Caco-2 (cell line): ENCODE results near the gene COL4A2. TPM values are rescaled to one million over a fixed set of nuclear protein-coding genes. Genes with fewer than 3 reads are reported as not detected.

Experiments used
- BruUV-seq: library from RNA; stranded (reverse); fragments of 400-500 nt; replicated peaks from 2 replicates; lab custom pipeline; 2021; lab: Mats Ljungman, UMichigan
- CTCF ChIA-PET: fragments of 300-600 bp; sonication (Branson Sonifier 250); formaldehyde crosslinking; loops from one replicate; lab custom pipeline; 2022; ENCODE audit warnings: antibody characterized with exemption; lab: Charles Lee
- POLR2A ChIA-PET: fragments of 300-600 bp; sonication (Branson Sonifier 250); formaldehyde crosslinking; loops from one replicate; lab custom pipeline; 2022; ENCODE audit warnings: antibody characterized with exemption; lab: Charles Lee
- DNase-seq, 2 experiments: peaks; one replicate each; pipeline versions ENCODE4 v3.0.0 to v3.0.0-alpha.2; 2020 to 2022
- H3K27me3 ChIP-seq: replicated peaks from 2 replicates; pipeline ENCODE4 v1.6.0; 2011; ENCODE audit warnings: low read length; ENCODE audit not compliant: control insufficient read depth, insufficient read depth
- H3K36me3 ChIP-seq: 2 replicates; pipeline ENCODE4 v1.5.1; 2011; ENCODE audit warnings: low read length; ENCODE audit not compliant: control insufficient read depth, insufficient read depth
- H3K4me1 ChIP-seq: fragments of 250-450 bp; sonication (Bioruptor Pico); 2 replicates; pipeline ENCODE4 v1.5.1; 2020; ENCODE audit warnings: mild to moderate bottlenecking
- H3K4me3 ChIP-seq: 2 replicates; pipeline ENCODE4 v1.5.1; 2011; ENCODE audit warnings: low read depth, mild to moderate bottlenecking, control low read depth, low read length
- H3K9me3 ChIP-seq: fragments of 250-450 bp; sonication (Bioruptor Pico); 2 replicates; pipeline ENCODE4 v1.5.1; 2020; ENCODE audit warnings: mild to moderate bottlenecking, moderate library complexity
- H3K27ac Mint-ChIP-seq: one replicate; pipeline ENCODE4 v1.8.0; 2022; ENCODE audit warnings: mixed read lengths; ENCODE audit not compliant: unreplicated experiment
- H3K27me3 Mint-ChIP-seq: one replicate; pipeline ENCODE4 v1.8.0; 2022; ENCODE audit warnings: mixed read lengths; ENCODE audit not compliant: insufficient read depth, unreplicated experiment
- H3K36me3 Mint-ChIP-seq: one replicate; pipeline ENCODE4 v1.8.0; 2022; ENCODE audit warnings: mild to moderate bottlenecking, mixed read lengths; ENCODE audit not compliant: insufficient read depth, unreplicated experiment
- H3K4me1 Mint-ChIP-seq: one replicate; pipeline ENCODE4 v1.8.0; 2022; ENCODE audit warnings: low read depth, mixed read lengths; ENCODE audit not compliant: unreplicated experiment
- H3K4me3 Mint-ChIP-seq: one replicate; pipeline ENCODE4 v1.8.0; 2022; ENCODE audit warnings: mild to moderate bottlenecking, moderate library complexity, mixed read lengths; ENCODE audit not compliant: unreplicated experiment
- H3K9me3 Mint-ChIP-seq: one replicate; pipeline ENCODE4 v1.8.0; 2022; ENCODE audit warnings: mixed read lengths; ENCODE audit not compliant: unreplicated experiment
- CTCF ChIP-seq, 2 experiments: fragments of 200-600 bp in 1 of 2; IDR thresholded peaks; 1 replicate in 1 of 2; 2 replicates in 1 of 2; pipeline versions ENCODE4 v1.5.1 to v1.8.0; 2011 to 2022; ENCODE audit warnings: antibody characterized with exemption in 1 of 2, control low read depth in 1 of 2, inconsistent platforms in 1 of 2, low read depth in 1 of 2, low read length in 1 of 2, mild to moderate bottlenecking in 1 of 2, moderate library complexity in 1 of 2; ENCODE audit not compliant: insufficient read depth in 1 of 2, severe bottlenecking in 1 of 2, unreplicated experiment in 1 of 2
- intact Hi-C: fragments of 100-400 bp; cut with micrococcal nuclease; formaldehyde crosslinking; loops from one replicate; pipeline ENCODE4 v1.10.0; 2022; ENCODE audit not compliant: unreplicated experiment
- total RNA-seq: library from RNA; stranded (reverse); gene quantifications from 2 replicates; pipeline ENCODE4 v1.2.3, GENCODE V29; 2022

COL4A2 gene
- total RNA-seq, 1 experiment from 2014 or later: 19.2 TPM

DNA sequence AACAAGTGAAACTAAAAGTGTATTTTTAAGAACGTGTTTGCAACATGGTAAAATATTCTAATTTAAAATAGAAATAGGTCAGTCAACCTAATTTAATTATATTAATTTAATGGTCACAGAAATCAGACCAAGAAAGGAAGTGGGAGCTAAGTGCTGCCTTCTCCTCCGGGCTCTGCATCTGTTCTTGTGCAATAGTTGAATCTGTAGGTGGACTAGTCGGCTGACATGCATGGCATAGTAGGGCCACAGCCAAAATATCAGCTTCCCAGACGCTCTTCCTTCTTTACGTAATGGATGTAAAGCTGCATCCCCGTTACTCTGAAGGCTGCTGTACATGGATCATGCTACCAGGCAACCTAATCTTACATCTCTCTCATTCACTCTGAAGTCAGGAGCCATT is 47.4 kb upstream of the COL4A2 start:
- Histone ChIP-seq H3K4me3 (no peak overlapping the region), H3K27me3 (no peaks in the 10 kb centered on the region), H3K9me3 (no peaks in the 10 kb centered on the region; the same call in 1 of the 2 replicates), H3K36me3 (no peaks in the 10 kb centered on the region), H3K4me1 (peaks cover 35% of the 10 kb centered on the region)
- POLR2A ChIA-PET: interaction anchor here (0.6 kb wide), 1 partner anchor 510 kb away, joined by 13 read pairs; no protein-coding TSS in a partner anchor
- BruUV-seq: no TSS peak
- intact Hi-C loops: loop anchor here (5.0 kb wide), 1 partner anchor 32 kb away; no protein-coding TSS in a partner anchor
- TF ChIP-seq CTCF (IDR thresholded peaks at IDR 0.05; ENCODE audit: insufficient read depth in 1 of 2, low read depth in 1 of 2, low read length in 1 of 2, severe bottlenecking in 1 of 2, unreplicated experiment in 1 of 2): no peak
- Mint-ChIP-seq H3K27ac (no peak overlapping the region), H3K36me3 (peaks cover 6% of the 10 kb centered on the region), H3K27me3 (no peaks in the 10 kb centered on the region), H3K9me3 (peaks cover 18% of the 10 kb centered on the region), H3K4me3 (no peak overlapping the region), H3K4me1 (peaks cover 26% of the 10 kb centered on the region)
- CTCF ChIA-PET: no interaction called here
- no peak for DNase-seq

GRCh38 chr13:110261166-110262081 is 45.7 kb upstream of the COL4A2 start:
- ChIA-PET POLR2A (interaction anchor here (0.6 kb wide), 2 partner anchors 98 to 136 kb away, joined by 3 read pairs; no protein-coding TSS in a partner anchor), CTCF (interaction anchor here (0.6 to 0.8 kb wide), 2 partner anchors 14 to 19 kb away, joined by 3 to 4 read pairs; no protein-coding TSS in a partner anchor)
- peaks cover 31% of the 10 kb centered on the region for H3K4me1 Mint-ChIP-seq
- no peaks in the 10 kb centered on the region; the same call in 1 of the 2 replicates for H3K9me3 ChIP-seq
- intact Hi-C loops: loop anchor here (5.0 kb wide), 1 partner anchor 34 kb away; no protein-coding TSS in a partner anchor
- no peak for TF ChIP-seq CTCF (IDR thresholded peaks at IDR 0.05; ENCODE audit: insufficient read depth in 1 of 2, low read depth in 1 of 2, low read length in 1 of 2, severe bottlenecking in 1 of 2, unreplicated experiment in 1 of 2)
- peak overlapping the region; percentile 52 for H3K27ac Mint-ChIP-seq
- H3K27me3 ChIP-seq: no peaks in the 10 kb centered on the region
- peaks cover 38% of the 10 kb centered on the region for H3K4me1 ChIP-seq
- H3K36me3 ChIP-seq: no peaks in the 10 kb centered on the region
- H3K27me3 Mint-ChIP-seq: no peaks in the 10 kb centered on the region
- H3K4me3 Mint-ChIP-seq: no peak overlapping the region
- no TSS peak for BruUV-seq
- DNase-seq: no peak
- no peak overlapping the region for H3K4me3 ChIP-seq
- peaks cover 18% of the 10 kb centered on the region for H3K9me3 Mint-ChIP-seq
- no peaks in the 10 kb centered on the region for H3K36me3 Mint-ChIP-seq

DNA sequence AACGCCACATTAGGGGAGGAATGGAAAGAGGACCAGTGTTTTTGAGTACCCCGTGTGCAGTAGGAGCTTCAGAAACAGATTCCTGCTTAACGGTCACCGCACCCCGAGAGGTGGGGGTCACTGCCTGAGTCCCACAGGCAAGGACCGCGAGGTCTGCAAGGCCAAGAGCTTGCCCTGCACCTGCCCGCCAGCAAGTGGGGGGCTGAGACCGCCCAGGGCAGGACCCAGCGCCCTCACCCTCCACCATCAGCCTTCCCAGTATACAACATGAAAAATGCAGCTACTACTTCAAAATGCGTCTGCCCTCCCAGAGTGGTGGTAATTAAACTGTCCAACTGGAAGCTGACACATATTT is 45.0 kb upstream of the COL4A2 start:
- H3K27ac Mint-ChIP-seq: peak overlapping the region; percentile 52
- Histone ChIP-seq H3K9me3 (no peaks in the 10 kb centered on the region; the same call in 1 of the 2 replicates), H3K4me1 (peaks cover 38% of the 10 kb centered on the region)

More for the DNA sequence above, 45.0 kb upstream of the COL4A2 start:
- Histone ChIP-seq H3K27me3 (no peaks in the 10 kb centered on the region), H3K4me3 (no peak overlapping the region), H3K36me3 (no peaks in the 10 kb centered on the region)
- Mint-ChIP-seq H3K4me3 (peak overlapping the region; percentile 14), H3K36me3 (no peaks in the 10 kb centered on the region), H3K27me3 (no peaks in the 10 kb centered on the region), H3K9me3 (peaks cover 18% of the 10 kb centered on the region), H3K4me1 (peaks cover 31% of the 10 kb centered on the region)
- DNase-seq: no peak
- intact Hi-C loops: loop anchor here (5.0 kb wide), 1 partner anchor 35 kb away; no protein-coding TSS in a partner anchor
- TF ChIP-seq CTCF (IDR thresholded peaks at IDR 0.05; ENCODE audit: insufficient read depth in 1 of 2, low read depth in 1 of 2, low read length in 1 of 2, severe bottlenecking in 1 of 2, unreplicated experiment in 1 of 2): no peak
- CTCF ChIA-PET: interaction anchor here (0.6 to 0.8 kb wide), 2 partner anchors 14 to 19 kb away, joined by 3 to 4 read pairs; no protein-coding TSS in a partner anchor
- BruUV-seq: no TSS peak
- POLR2A ChIA-PET: no interaction called here
